Coronary artery (tissue), 2 donors: ENCODE data around the gene PHYH.

ENCODE experiments used
- DNase-seq: peaks from one replicate; pipeline ENCODE4 v3.0.0-alpha.2; 2017; ENCODE audit warnings: low spot score
- H3K27ac ChIP-seq, 2 donors: fragments of 200-600 bp; sonication (generic); one replicate each; pipeline ENCODE4 v1.5.1; 2016 to 2019
- H3K4me3 ChIP-seq: fragments of 200-600 bp; sonication (generic); 2 replicates; pipeline ENCODE4 v1.5.1; 2016; ENCODE audit warnings: mild to moderate bottlenecking, moderate library complexity
- CTCF ChIP-seq: fragments of 200-600 bp; sonication (generic); IDR thresholded peaks from one replicate; pipeline ENCODE4 v1.5.1; 2019; ENCODE audit warnings: antibody characterized with exemption

PHYH gene

GRCh38 chr10:13340626-13341376, 40.9 kb upstream of the PHYH start:
- no peak for DNase-seq
- no peak overlapping the region for H3K4me3 ChIP-seq
- no peak for TF ChIP-seq CTCF
- H3K27ac ChIP-seq = no peak overlapping the region

GRCh38 chr10:13340068-13340467, 40.2 kb upstream of the PHYH start:
- Histone ChIP-seq H3K27ac (no peak overlapping the region), H3K4me3 (no peak overlapping the region)
- DNase-seq = no peak
- TF ChIP-seq CTCF = no peak

GRCh38 chr10:13338390-13339110, 38.7 kb upstream of the PHYH start:
- H3K27ac ChIP-seq = no peak overlapping the region
- DNase-seq = no peak
- no peak for TF ChIP-seq CTCF
- peak overlapping the region; percentile 16 for H3K4me3 ChIP-seq

GRCh38 chr10:13337827-13338196, 37.9 kb upstream of the PHYH start:
- H3K4me3 ChIP-seq = no peak overlapping the region
- no peak for DNase-seq
- no peak overlapping the region for H3K27ac ChIP-seq
- TF ChIP-seq CTCF = no peak

GRCh38 chr10:13337128-13337826, 37.4 kb upstream of the PHYH start:
- no peak for TF ChIP-seq CTCF
- DNase-seq = no peak
- no peak overlapping the region for H3K4me3 ChIP-seq
- no peak overlapping the region for H3K27ac ChIP-seq

- TF ChIP-seq CTCF = no peak
- no peak for DNase-seq
- no peak overlapping the region for H3K4me3 ChIP-seq
- no peak overlapping the region for H3K27ac ChIP-seq
These were observed 36.0 kb upstream of the PHYH start for GRCh38 chr10:13335881-13336280.
